Ammon's horn (tissue), 1 donor: ENCODE data around the gene ASCC3.
"Not testable (repeated sequence)": the region's sequence is repeated elsewhere in the genome, so short reads cannot be mapped to it uniquely, and the experiment has no call there.

Experiments
- DNase-seq: peaks from one replicate; pipeline ENCODE4 v3.0.0-alpha.2; 2016; ENCODE audit warnings: low spot score

The ASCC3 gene

GRCh38 chr6:100883347-100883746 lies 2.2 kb upstream of the ASCC3 start:
- no peak for DNase-seq

DNA sequence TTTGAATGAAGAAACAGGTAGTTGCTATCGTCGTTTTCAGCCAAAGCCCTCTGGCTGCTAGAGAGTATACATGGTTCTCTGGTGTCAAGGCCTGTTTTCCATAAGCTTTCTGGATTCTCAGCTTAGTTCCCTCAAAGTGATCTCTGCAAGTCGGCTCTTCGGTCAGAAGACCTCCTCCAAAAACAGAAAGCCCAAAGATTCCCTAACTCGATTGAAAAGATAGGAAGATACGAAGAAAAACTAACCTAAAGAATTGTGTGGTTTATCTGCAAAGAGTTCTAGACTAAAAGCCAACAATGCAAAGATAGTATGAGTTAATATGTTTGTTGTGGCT lies 545 bp upstream of the ASCC3 start:
- DNase-seq = peak; percentile 17

DNA sequence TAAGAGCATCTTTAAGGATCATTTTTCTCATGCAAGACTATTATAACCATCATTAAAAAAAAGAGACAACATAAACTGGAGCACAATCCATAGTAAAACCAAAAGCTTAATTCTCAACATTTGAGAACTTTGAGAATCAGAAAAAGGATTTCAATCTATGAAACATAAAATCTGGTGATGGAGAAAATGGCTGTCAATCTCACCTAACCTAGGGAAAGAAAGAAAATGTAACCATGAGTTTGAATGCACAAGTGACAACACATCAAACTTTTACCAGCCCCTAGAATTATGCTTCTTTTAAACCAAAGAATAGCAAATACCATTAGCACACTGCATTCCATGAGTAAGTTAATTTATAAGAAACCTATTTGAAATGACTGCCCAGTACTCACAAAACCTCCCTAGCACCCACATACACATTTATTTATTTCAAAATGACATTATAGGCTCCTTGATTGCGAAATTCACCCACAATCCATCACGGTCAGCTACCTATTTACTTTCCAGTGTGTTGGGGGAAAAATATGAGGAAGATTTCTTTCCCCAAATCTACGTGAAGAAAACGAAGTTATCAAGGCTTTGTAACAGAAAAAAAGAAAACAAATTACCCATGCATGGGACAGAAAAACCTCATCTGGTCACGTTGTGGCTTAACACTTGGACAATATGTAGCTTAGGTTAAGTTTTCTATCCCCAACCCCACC lies 828 bp downstream of the ASCC3 start:
- DNase-seq = no peak

DNA sequence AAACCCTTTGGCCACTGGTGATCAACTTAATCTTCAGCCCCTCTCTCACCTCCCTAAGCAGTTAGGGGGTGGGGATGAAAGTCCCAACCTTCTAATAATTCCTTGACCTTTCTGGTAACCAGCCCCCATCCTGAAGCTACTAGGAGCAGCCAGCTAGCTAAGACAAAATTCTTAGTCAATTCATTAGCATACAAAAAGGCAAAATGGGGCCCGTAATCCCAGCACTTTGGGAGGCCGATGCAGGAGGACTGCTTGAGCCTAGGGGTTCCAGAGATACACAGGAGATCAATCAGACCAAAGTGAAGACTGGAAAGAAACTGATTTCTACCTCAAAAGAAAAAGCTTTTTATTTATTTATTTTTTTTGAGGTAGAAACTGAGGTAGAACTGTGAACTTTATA lies 1.8 kb downstream of the ASCC3 start:
- no peak for DNase-seq

GRCh38 chr6:100877851-100878250 lies 3.3 kb downstream of the ASCC3 start:
- no peak for DNase-seq

DNA sequence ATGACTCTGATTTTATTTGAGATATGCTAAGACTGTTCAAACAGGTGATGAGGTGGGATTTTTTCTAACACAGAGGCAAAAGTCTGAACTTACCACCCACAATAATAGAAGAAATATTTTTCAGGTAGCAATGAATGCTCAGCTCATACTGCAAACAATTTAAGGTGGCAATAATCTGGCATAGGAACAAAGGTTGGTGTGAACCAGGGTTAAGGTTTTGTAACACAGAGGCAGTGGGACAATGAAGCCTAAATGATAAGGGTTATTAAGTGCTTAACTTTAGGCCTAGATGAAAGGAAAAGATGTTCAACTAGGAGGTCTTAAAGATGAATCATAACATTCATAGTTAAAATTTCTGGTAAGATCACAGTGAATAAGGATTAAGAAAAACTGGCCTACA lies 4.9 kb downstream of the ASCC3 start:
- DNase-seq = no peak

GRCh38 chr6:100865525-100865924 lies 15.6 kb downstream of the ASCC3 start:
- DNase-seq = no peak

- DNase-seq = no peak
These were observed 19.1 kb downstream of the ASCC3 start for GRCh38 chr6:100862063-100862462.

- no peak for DNase-seq
These were observed 25.0 kb downstream of the ASCC3 start for GRCh38 chr6:100856146-100856545.

DNA sequence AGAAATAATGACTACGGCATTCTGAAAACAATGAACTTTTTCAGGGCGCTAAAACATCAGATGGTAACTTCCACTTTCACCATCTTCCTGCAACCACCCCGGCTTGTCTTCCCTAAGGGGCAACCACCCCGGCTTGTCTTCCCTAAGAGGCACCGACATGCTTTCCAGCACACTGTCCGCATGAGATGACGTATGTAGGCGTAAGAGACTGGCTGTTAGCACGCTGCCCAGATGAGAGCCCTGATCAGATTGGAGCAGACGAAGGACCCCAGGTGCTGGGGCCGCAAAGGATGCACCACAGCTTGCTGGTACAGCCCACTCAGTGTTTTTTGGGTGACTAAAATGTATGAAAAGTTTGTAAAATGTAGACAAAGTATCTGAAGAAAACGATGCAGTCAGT lies 29.3 kb downstream of the ASCC3 start:
- DNase-seq = no peak

DNA sequence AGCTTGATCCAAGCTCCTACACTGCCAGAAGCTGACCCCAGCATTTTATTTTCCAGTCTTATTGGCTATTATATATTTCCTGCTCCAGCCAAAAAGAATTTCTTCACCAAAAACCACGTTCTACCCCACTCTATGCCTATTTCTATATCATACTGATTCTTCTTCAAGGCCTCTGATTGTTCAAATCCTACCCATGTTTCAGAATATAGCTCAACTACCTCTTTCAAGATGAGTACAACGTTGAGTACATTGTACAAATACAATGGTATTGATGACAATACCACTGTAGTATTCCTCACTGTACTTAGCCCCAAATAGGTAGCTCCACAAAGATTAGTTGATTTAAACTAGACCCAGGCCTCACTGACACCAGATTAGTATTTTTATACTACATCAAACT lies 31.0 kb downstream of the ASCC3 start:
- DNase-seq = no peak

GRCh38 chr6:100846276-100846675 lies 34.9 kb downstream of the ASCC3 start:
- no peak for DNase-seq

DNA sequence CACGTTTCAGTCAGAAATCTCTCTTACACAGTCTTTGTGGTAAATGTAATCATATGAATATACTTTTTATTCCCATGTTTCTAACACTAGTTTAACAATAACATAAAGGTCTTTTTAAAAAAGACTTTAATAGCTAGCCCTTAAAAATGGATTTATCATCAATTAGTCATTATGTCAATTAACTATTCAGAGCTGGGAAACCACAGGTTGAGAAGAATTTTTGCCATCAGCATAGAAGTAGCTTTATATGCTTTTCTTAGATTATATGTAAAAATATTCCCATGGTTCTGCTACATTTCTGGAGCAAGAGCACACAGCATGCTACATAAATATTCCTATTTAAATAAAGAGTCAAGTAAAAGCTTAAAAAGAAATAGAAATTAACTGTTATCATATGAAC lies 35.5 kb downstream of the ASCC3 start:
- DNase-seq = no peak

DNA sequence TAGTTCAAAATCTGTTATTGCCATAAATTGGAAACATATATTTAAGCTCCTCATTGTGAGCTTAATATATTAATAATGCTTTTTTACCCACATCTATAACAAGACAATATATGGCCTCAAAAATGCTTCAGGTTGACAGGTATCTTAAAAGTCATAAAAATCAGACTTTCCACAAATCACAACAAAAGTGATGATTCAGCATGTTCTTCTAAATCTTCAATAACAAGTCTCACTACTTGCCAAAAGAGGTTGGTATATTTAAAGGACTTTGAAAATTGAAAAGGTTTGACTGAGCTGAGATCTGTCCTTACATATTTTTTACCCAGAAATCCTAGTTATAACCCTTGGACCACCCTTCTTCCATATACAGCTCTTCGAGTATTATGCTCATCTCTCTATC lies 41.7 kb downstream of the ASCC3 start:
- no peak for DNase-seq

DNA sequence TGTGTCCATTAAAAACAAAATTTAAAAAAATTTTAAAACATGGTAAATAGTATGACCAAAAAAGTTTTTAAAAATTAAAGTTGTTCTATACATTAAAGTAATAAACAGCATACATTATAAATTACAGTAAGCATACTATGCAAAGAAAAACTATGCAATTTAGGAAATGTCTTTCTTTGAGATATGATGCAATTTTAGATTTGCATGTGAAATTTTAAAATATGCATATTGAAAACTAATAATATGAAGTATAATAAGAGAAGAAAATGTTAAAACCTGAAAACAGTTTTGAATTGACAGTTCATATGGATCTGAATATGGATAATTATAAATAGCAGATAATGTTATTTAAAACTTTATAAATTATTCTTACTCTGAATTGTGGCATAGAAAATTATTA lies 43.1 kb downstream of the ASCC3 start:
- DNase-seq = no peak

DNA sequence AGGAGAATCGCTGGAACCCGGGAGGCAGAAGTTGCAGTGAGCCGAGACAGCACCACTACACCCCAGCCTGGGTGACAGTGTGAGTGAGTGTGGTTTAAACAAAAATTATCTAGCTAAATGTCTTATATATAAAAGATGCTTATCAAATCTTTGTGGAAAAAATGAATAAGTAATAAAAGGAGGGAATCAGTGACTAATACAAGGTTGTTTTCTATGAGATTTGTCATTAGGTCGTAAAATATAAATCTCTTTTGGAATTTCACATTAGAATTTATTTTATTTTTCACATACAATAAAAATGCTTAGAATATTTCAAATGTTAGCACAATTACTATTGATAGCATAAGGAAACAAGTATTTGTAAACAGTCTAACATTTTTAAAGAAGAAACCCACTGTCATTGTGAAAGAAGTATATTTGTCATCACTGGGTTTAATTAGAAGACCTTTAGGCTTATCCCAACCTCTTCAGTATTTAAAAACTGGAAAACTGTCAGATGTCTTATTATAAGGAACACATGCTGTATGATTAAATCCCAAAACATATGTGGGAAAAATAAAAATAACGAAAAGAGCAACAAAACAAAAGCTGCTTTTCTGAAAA lies 47.1 kb downstream of the ASCC3 start:
- no peak for DNase-seq

GRCh38 chr6:100829077-100829595 lies 52.0 kb downstream of the ASCC3 start:
- not testable (repeated sequence) for DNase-seq

DNA sequence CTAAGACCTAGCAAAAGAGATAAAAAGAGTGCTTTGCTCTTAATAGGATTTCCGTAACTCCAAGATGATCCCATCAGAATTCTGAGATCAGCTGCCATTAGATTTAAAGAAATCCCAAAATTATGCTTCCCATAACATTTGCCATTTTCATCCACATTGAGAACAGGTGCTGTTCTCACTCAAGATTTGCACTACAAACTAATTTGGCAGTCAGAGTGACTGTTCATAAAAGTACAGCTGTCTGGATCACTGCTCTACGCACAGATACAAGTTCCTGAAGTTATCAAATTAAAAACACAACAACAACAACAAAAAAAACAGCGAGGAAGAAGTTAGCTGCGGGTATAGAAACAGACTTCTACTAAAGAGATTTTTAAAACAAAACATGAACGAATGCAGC lies 58.1 kb downstream of the ASCC3 start:
- DNase-seq = peak; percentile 2

- DNase-seq = no peak
These were observed 63.1 kb downstream of the ASCC3 start for GRCh38 chr6:100818066-100818465.

DNA sequence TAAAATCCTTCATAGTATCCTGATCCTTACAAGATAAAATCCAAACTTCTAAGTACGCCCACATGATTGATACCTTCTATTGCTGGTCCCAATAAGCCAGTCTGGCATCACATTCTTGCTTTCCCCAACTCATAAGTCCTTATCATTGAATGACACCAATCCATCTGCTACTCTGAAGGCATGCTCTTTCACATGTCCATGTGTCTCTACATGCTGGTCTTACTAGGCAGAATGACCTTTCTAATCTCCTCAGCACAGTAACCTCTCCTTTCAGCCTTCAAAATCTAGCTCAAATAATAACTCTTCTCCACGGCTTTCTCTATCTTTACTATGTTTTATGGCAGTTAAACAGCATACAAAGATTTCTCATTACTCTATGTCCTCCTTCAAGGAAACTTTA lies 71.1 kb downstream of the ASCC3 start:
- DNase-seq = no peak

GRCh38 chr6:100809346-100809745 lies 71.8 kb downstream of the ASCC3 start:
- DNase-seq = no peak

DNA sequence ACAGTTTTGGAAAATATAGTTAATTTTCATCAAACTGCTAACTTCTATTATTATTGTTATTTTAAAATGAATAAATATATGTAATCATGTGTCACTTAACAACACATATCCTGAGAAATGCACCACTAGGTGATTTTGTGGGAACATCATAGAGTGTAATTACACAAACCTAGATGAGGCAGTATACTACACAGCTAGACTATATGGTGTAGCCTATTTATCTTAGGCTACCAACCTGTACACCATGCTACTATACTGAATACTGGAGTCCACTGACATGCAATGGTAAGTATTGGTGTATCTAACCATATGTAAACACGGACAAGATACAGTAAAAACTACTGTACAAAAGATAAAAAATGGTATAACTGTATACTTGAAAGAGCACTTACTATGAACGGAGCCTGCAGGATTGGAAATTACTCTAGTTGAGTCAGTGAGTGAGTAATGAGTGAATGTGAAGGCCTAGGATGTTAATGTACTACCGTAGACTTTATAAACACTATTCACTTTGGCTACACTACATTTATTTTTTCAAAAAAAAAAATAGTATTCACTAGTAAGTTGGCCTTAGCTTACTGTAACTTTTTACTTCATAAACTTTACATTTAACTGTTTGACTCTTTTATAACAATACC lies 72.4 kb downstream of the ASCC3 start:
- no peak for DNase-seq

GRCh38 chr6:100806296-100806695 lies 74.8 kb downstream of the ASCC3 start:
- DNase-seq = no peak
